Ascending aorta (tissue), 2 donors: Measurements from ENCODE around the gene TMEM256. TPM values are rescaled to one million over a fixed set of nuclear protein-coding genes. Genes with fewer than 3 reads are reported as not detected.
A peak's percentile ranks its signal among the peaks of the same experiment; 100 is the strongest.

Source experiments
- DNase-seq, 2 donors: peaks; one replicate each; pipeline ENCODE4 v3.0.0-alpha.2; 2019; ENCODE audit warnings: low spot score in 2 of 2
- H3K27ac ChIP-seq, 2 donors: fragments of 200-600 bp; sonication (generic); one replicate each; pipeline ENCODE4 v1.5.1; 2016 to 2017; ENCODE audit warnings: mild to moderate bottlenecking in 1 of 2
- H3K27me3 ChIP-seq: fragments of 200-600 bp; sonication (generic); one replicate; pipeline ENCODE4 v1.5.1; 2017
- H3K36me3 ChIP-seq, 2 donors: fragments of 200-600 bp; sonication (generic); one replicate each; pipeline ENCODE4 v1.5.1; 2016
- H3K4me1 ChIP-seq, 2 donors: fragments of 200-600 bp; sonication (generic); one replicate each; pipeline ENCODE4 v1.5.1; 2016 to 2017; ENCODE audit warnings: mild to moderate bottlenecking in 1 of 2
- H3K4me3 ChIP-seq, 2 donors: fragments of 200-600 bp; sonication (generic); one replicate each; pipeline ENCODE4 v1.5.1; 2016 to 2017; ENCODE audit warnings: mild to moderate bottlenecking in 1 of 2
- H3K9me3 ChIP-seq, 2 donors: fragments of 200-600 bp; sonication (generic); one replicate each; pipeline ENCODE4 v1.5.1; 2016
- CTCF ChIP-seq, 3 experiments: fragments of 200-600 bp in 2 of 3; fragments of 450-650 bp in 1 of 3; sonication (generic) in 2 of 3; IDR thresholded peaks; one replicate each; pipeline ENCODE4 v1.5.1; 2016 to 2019; ENCODE audit warnings: antibody characterized with exemption in 3 of 3, mild to moderate bottlenecking in 1 of 3, moderate library complexity in 1 of 3
- intact Hi-C: fragments of 100-400 bp; cut with DNase I; formaldehyde crosslinking; loops from one replicate; pipeline ENCODE4 v1.15.1; 2023
- total RNA-seq: library from RNA; depleted of rRNA; stranded (reverse); fragments of >200 nt; gene quantifications from one replicate; pipeline ENCODE4 v1.1.0, GENCODE V29; 2016

The TMEM256 gene
- total RNA-seq, 1 donor from 2014 or later, result 241 TPM

- Histone ChIP-seq H3K4me1 (peaks cover 15 to 35% of the 10 kb centered on the region in 2 donors), H3K36me3 (no peaks in the 10 kb centered on the region), H3K4me3 (no peak overlapping the region), H3K27me3 (peaks cover 16% of the 10 kb centered on the region), H3K9me3 (no peaks in the 10 kb centered on the region), H3K27ac (peak overlapping the region in 1 of 2 donors; percentile 34)
- no peak for TF ChIP-seq CTCF (IDR thresholded peaks at IDR 0.05)
- intact Hi-C loops, result no loop called here
- no peak for DNase-seq
Observed at GRCh38 chr17:7443499-7444485, 39.9 kb upstream of the TMEM256 start.

DNA sequence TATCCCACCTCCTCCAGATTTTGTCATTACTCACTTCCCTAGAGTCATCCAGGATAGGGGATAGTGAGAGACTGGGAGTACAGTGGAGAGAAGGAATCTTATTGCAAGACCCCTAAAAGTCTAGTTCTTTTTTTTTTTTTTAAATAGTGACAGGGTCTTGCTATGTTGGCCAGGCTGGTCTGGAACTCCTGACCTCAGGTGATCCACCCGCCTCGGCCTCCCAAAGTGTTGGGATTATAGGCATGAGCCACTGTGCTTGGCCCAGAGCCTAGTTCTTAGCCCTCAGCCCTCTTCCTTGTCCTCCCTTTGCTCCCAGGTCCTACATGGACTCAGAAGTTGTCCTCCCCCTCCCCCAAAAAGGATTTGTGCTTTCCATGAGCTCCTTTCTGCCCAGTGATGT lies 38.2 kb upstream of the TMEM256 start:
- Histone ChIP-seq H3K9me3 (no peaks in the 10 kb centered on the region), H3K4me3 (no peak overlapping the region), H3K36me3 (no peaks in the 10 kb centered on the region), H3K27me3 (peaks cover 18% of the 10 kb centered on the region), H3K27ac (no peak overlapping the region), H3K4me1 (peaks cover 18 to 38% of the 10 kb centered on the region in 2 donors)
- DNase-seq, result no peak
- intact Hi-C loops, result no loop called here
- no peak for TF ChIP-seq CTCF (IDR thresholded peaks at IDR 0.05)

GRCh38 chr17:7441266-7441665 lies 37.4 kb upstream of the TMEM256 start:
- Histone ChIP-seq H3K36me3 (no peaks in the 10 kb centered on the region), H3K27ac (no peak overlapping the region), H3K27me3 (peaks cover 14% of the 10 kb centered on the region), H3K4me1 (peaks cover 27 to 42% of the 10 kb centered on the region in 2 donors), H3K9me3 (no peaks in the 10 kb centered on the region), H3K4me3 (no peak overlapping the region)
- intact Hi-C loops, result no loop called here
- no peak for TF ChIP-seq CTCF (IDR thresholded peaks at IDR 0.05)
- no peak for DNase-seq

DNA sequence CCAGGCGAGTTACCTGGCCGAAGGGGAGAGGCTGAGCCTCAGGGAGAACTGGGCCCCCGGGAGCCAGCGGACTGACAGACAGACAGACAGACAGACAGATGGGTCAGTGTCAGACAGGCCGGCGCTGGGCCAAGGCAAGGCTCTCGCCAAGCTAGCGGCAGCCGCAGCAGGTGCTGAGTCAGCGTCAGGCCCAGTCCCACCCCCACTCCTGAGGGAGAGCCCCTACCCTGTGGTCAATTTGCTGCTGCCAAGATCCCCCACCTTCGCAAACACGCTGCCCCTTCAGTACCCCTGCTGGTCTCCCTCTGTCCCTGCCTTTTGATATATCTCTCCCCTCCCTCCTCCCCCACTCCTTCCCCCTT lies 36.9 kb upstream of the TMEM256 start:
- no peak for TF ChIP-seq CTCF (IDR thresholded peaks at IDR 0.05)
- peaks cover 25 to 46% of the 10 kb centered on the region in 2 donors for H3K4me1 ChIP-seq
- DNase-seq, result no peak
- no peaks in the 10 kb centered on the region for H3K36me3 ChIP-seq
- H3K27me3 ChIP-seq, result peaks cover 14% of the 10 kb centered on the region
- intact Hi-C loops, result no loop called here
- H3K9me3 ChIP-seq, result no peaks in the 10 kb centered on the region
- no peak overlapping the region for H3K27ac ChIP-seq
- H3K4me3 ChIP-seq, result peak overlapping the region; percentile 51 to 53

DNA sequence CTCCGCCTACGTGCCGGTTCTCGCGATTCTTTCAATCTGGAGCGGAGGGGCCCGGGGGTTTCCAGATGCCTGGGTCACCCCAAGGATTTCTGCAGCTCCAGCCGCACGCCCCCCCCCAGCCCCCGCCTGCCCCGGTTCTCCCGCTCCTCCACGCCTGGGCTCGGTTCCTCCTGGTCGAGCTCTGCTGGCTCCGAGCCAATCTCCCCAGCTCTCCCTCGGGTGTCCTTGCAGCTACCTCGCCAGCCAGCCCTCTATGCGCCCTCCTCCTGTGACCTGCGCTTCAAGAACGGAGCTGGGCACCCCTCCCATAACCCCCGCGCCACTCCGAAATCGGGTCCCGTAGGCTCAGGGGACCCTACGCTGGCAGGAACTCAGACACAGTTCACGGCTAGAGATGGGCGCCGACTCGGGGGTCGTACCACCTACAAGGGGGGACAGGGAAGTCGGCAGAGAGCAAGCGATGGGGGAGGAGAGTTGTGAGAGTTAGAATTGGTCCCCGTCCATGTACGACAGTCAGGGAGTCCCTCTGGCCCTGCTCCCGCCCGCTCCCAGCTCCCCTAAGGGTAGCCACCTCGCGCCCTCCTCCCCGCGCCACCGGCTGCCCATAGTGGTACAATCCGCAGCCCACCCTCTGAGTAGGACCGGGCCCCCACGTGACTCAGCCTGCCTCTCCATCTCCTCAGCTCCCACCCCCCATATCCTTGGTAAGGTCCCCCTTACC lies 36.4 kb upstream of the TMEM256 start:
- intact Hi-C loops, result no loop called here
- DNase-seq, result peak in 1 of 2 donors; percentile 73

More for the DNA sequence above, 36.4 kb upstream of the TMEM256 start:
- TF ChIP-seq CTCF (IDR thresholded peaks at IDR 0.05), result no peak
- Histone ChIP-seq H3K36me3 (no peaks in the 10 kb centered on the region), H3K4me1 (peaks cover 22 to 45% of the 10 kb centered on the region in 2 donors), H3K9me3 (no peaks in the 10 kb centered on the region), H3K4me3 (peak overlapping the region; percentile 51 to 53), H3K27ac (no peak overlapping the region), H3K27me3 (peaks cover 14% of the 10 kb centered on the region)
